Gastrocnemius medialis (tissue), 4 donors: ENCODE results near the gene TSPAN9. TPM values are rescaled to one million over a fixed set of nuclear protein-coding genes. Genes with fewer than 3 reads are reported as not detected.

ENCODE experiments used
- ATAC-seq, 2 donors: fragments of 150-250 bp; one replicate each; pipeline ENCODE4 v1.9.1; 2016
- DNase-seq, 2 donors: peaks; one replicate each; pipeline ENCODE4 v3.0.0-alpha.2; 2019
- H3K27ac ChIP-seq, 4 donors: fragments of 200-600 bp; sonication (generic); 1 replicate in 1 of 4; 2 replicates in 3 of 4; pipeline ENCODE4 v1.5.1; 2016 to 2018; ENCODE audit warnings: mild to moderate bottlenecking in 2 of 4, moderate library complexity in 1 of 4
- H3K27me3 ChIP-seq, 3 donors: fragments of 200-600 bp; sonication (generic) in 2 of 3; 1 replicate in 1 of 3; 2 replicates in 2 of 3; pipeline versions ENCODE4 v1.5.1 to v1.6.0; 2016 to 2019; ENCODE audit warnings: mild to moderate bottlenecking in 1 of 3, moderate library complexity in 1 of 3
- H3K36me3 ChIP-seq, 2 donors: fragments of 200-600 bp; sonication (generic) in 1 of 2; one replicate each; pipeline ENCODE4 v1.5.1; 2017 to 2018
- H3K4me1 ChIP-seq, 2 donors: fragments of 200-600 bp; sonication (generic) in 1 of 2; one replicate each; pipeline ENCODE4 v1.5.1; 2016 to 2017; ENCODE audit warnings: mild to moderate bottlenecking in 2 of 2
- H3K4me3 ChIP-seq, 4 donors: fragments of 200-600 bp; sonication (generic) in 3 of 4; 1 replicate in 1 of 4; 2 replicates in 3 of 4; pipeline ENCODE4 v1.5.1; 2016 to 2019; ENCODE audit warnings: mild to moderate bottlenecking in 2 of 4
- H3K9me3 ChIP-seq, 3 donors: fragments of 200-600 bp; sonication (generic) in 2 of 3; 1 replicate in 1 of 3; 2 replicates in 2 of 3; pipeline ENCODE4 v1.5.1; 2016 to 2019
- CTCF ChIP-seq, 5 experiments: fragments of 450-650 bp in 3 of 5; fragments of 200-600 bp in 2 of 5; sonication (generic) in 2 of 5; IDR thresholded peaks in 4 of 5; conservative IDR thresholded peaks in 1 of 5; 1 replicate in 4 of 5; 2 replicates in 1 of 5; pipeline ENCODE4 v1.5.1; 2016 to 2019; ENCODE audit warnings: antibody characterized with exemption in 5 of 5, mild to moderate bottlenecking in 3 of 5, moderate library complexity in 3 of 5
- POLR2A ChIP-seq, 2 donors: fragments of 450-650 bp; IDR thresholded peaks; one replicate each; pipeline ENCODE4 v1.6.1; 2017; ENCODE audit warnings: antibody characterized with exemption in 2 of 2, mild to moderate bottlenecking in 2 of 2, moderate library complexity in 2 of 2
- in situ Hi-C, 4 donors: fragments of 200-750 bp; cut with MboI; loops; one replicate each; pipeline versions ENCODE4 v1.15.0 to v1.8.0; 2017; ENCODE audit warnings: low sequenced_read_pairs in 4 of 4
- intact Hi-C: fragments of 100-400 bp; cut with DNase I; formaldehyde crosslinking; loops from one replicate; pipeline ENCODE4 v1.15.1; 2023; ENCODE audit warnings: low total_unique reads
- total RNA-seq, 4 donors: library from RNA; depleted of rRNA; stranded (reverse); fragments of >200 nt; gene quantifications; one replicate each; pipeline versions ENCODE4 v1.1.0 to v1.2.3, GENCODE V29; 2016

TSPAN9 gene
- total RNA-seq, 4 donors from 2014 or later, result 4.7 to 9.4 (median 7.4) TPM

- DNase-seq (no peak), ATAC-seq (no peak)
- no peaks in the 10 kb centered on the region for H3K27me3 ChIP-seq
- in situ Hi-C loops, result no loop called here
- peaks cover 9 to 12% of the 10 kb centered on the region in 2 donors for H3K4me1 ChIP-seq
- H3K36me3 ChIP-seq, result no peaks in the 10 kb centered on the region
- no peak overlapping the region for H3K27ac ChIP-seq
- no peak for TF ChIP-seq POLR2A (IDR thresholded peaks at IDR 0.05)
- TF ChIP-seq CTCF (IDR thresholded peaks at IDR 0.05 in 4 of 5, conservative IDR thresholded peaks at IDR 0.05 in 1 of 5), result no peak
- H3K4me3 ChIP-seq, result no peak overlapping the region
- intact Hi-C loops, result no loop called here
- no peaks in the 10 kb centered on the region for H3K9me3 ChIP-seq
These were observed 112.9 kb downstream of the TSPAN9 start for GRCh38 chr12:3190101-3190500.

GRCh38 chr12:3191450-3191849, 114.3 kb downstream of the TSPAN9 start:
- intact Hi-C loops (no loop called here), in situ Hi-C loops (no loop called here)
- no peaks in the 10 kb centered on the region for H3K4me1 ChIP-seq

GRCh38 chr12:3192221-3192620, 115.0 kb downstream of the TSPAN9 start:
- Histone ChIP-seq H3K27me3 (no peaks in the 10 kb centered on the region), H3K9me3 (no peaks in the 10 kb centered on the region), H3K4me1 (no peaks in the 10 kb centered on the region), H3K27ac (no peak overlapping the region), H3K36me3 (no peaks in the 10 kb centered on the region), H3K4me3 (no peak overlapping the region)
- in situ Hi-C loops (no loop called here), intact Hi-C loops (no loop called here)
- no peak for ATAC-seq
- DNase-seq, result no peak
- TF ChIP-seq POLR2A (IDR thresholded peaks at IDR 0.05) (no peak), CTCF (IDR thresholded peaks at IDR 0.05 in 4 of 5, conservative IDR thresholded peaks at IDR 0.05 in 1 of 5) (no peak)

More at GRCh38 chr12:3191450-3191849, 114.3 kb downstream of the TSPAN9 start:
- Histone ChIP-seq H3K27me3 (no peaks in the 10 kb centered on the region), H3K4me3 (no peak overlapping the region), H3K36me3 (no peaks in the 10 kb centered on the region), H3K9me3 (no peaks in the 10 kb centered on the region), H3K27ac (no peak overlapping the region)
- DNase-seq, result no peak
- ATAC-seq, result no peak
- TF ChIP-seq CTCF (IDR thresholded peaks at IDR 0.05 in 4 of 5, conservative IDR thresholded peaks at IDR 0.05 in 1 of 5) (no peak), POLR2A (IDR thresholded peaks at IDR 0.05) (no peak)

GRCh38 chr12:3193131-3193530, 116.0 kb downstream of the TSPAN9 start:
- intact Hi-C loops, result no loop called here
- H3K4me1 ChIP-seq, result no peaks in the 10 kb centered on the region

More at GRCh38 chr12:3193131-3193530, 116.0 kb downstream of the TSPAN9 start:
- no peak overlapping the region for H3K27ac ChIP-seq
- TF ChIP-seq CTCF (IDR thresholded peaks at IDR 0.05 in 4 of 5, conservative IDR thresholded peaks at IDR 0.05 in 1 of 5) (no peak), POLR2A (IDR thresholded peaks at IDR 0.05) (no peak)
- no peaks in the 10 kb centered on the region for H3K27me3 ChIP-seq
- DNase-seq (no peak), ATAC-seq (no peak)
- no peak overlapping the region for H3K4me3 ChIP-seq
- no peaks in the 10 kb centered on the region for H3K9me3 ChIP-seq
- H3K36me3 ChIP-seq, result no peaks in the 10 kb centered on the region
- in situ Hi-C loops, result no loop called here
